ENCODE results near the gene PPA1. TPM values are rescaled to one million over a fixed set of nuclear protein-coding genes. Genes with fewer than 3 reads are reported as not detected.

Gene PPA1
- total RNA-seq, result 76.9 and 146 TPM in 2 replicates

GRCh38 chr10:70233109-70233938 lies at the start of gene PPA1:
Gene PPA1 (minus strand): TSS chr10:70233429. CDS start chr10:70233327, 102 bp downstream.

Other genes starting within 250 kb of the PPA1 start
- gene MACROH2A2, start 180.6 kb downstream of the PPA1 start, total RNA-seq, result 14.5 and 14.9 TPM in 2 replicates
- gene AIFM2, start 100.6 kb downstream of the PPA1 start, total RNA-seq, result 5.4 and 8.9 TPM in 2 replicates
- 10.4 and 12.4 TPM in 2 replicates for gene TYSND1, start 86.7 kb downstream of the PPA1 start, total RNA-seq
- gene SAR1A, start 62.9 kb downstream of the PPA1 start, total RNA-seq, result 118 and 210 TPM in 2 replicates
- gene NPFFR1, start 50.6 kb upstream of the PPA1 start, total RNA-seq, result not detected in 2 replicates
- gene LRRC20, start 149.2 kb upstream of the PPA1 start, total RNA-seq, result 11.9 and 15.2 TPM in 2 replicates
- gene EIF4EBP2, start 170.7 kb upstream of the PPA1 start, total RNA-seq, result 38.7 and 52.6 TPM in 2 replicates
- gene NODAL, start 208.3 kb upstream of the PPA1 start, total RNA-seq, result not detected in 2 replicates
- 0.12 and 3.7 TPM in 2 replicates for gene PALD1, start 245.3 kb upstream of the PPA1 start, total RNA-seq

All from pericardium fibroblast (primary cell).